OCI-LY1 (cell line): ENCODE data around the gene MS4A2.

Source experiments
- H2AFZ ChIP-seq: fragments of 200-600 bp; sonication (generic), shearing (Covaris generic); 2 replicates; pipeline ENCODE4 v1.6.0; 2014; ENCODE audit warnings: antibody characterized with exemption, mild to moderate bottlenecking, low read length
- H3F3A ChIP-seq: fragments of 200-600 bp; sonication (generic), shearing (Covaris generic); 2 replicates; pipeline ENCODE4 v1.6.0; 2014; ENCODE audit warnings: mild to moderate bottlenecking, antibody characterized with exemption, low read length, moderate library complexity; ENCODE audit not compliant: insufficient read depth
- H3K27ac ChIP-seq: fragments of 200-600 bp; sonication (generic); 2 replicates; pipeline ENCODE4 v1.5.1; 2014; ENCODE audit warnings: low read length, mixed run types, mild to moderate bottlenecking, low read depth; ENCODE audit not compliant: poor library complexity, severe bottlenecking
- H3K27me3 ChIP-seq: fragments of 200-600 bp; sonication (generic); 2 replicates; pipeline ENCODE4 v1.6.0; 2014; ENCODE audit warnings: antibody characterized with exemption, mild to moderate bottlenecking, low read length, moderate library complexity; ENCODE audit not compliant: insufficient read depth
- H3K36me3 ChIP-seq: fragments of 200-600 bp; sonication (generic); 2 replicates; pipeline ENCODE4 v1.6.1; 2014; ENCODE audit warnings: mild to moderate bottlenecking, antibody characterized with exemption, low read length, moderate library complexity, mixed read lengths; ENCODE audit not compliant: insufficient read depth
- H3K4me1 ChIP-seq: fragments of 200-600 bp; sonication (generic); 2 replicates; pipeline ENCODE4 v1.5.1; 2014; ENCODE audit warnings: mild to moderate bottlenecking, low read length, moderate library complexity; ENCODE audit not compliant: insufficient read depth, severe bottlenecking
- H3K4me2 ChIP-seq: fragments of 200-600 bp; sonication (generic), shearing (Covaris generic); 2 replicates; pipeline ENCODE4 v1.6.1; 2014; ENCODE audit warnings: low read length
- H3K4me3 ChIP-seq: fragments of 200-600 bp; sonication (generic); 2 replicates; pipeline ENCODE4 v1.5.1; 2014; ENCODE audit warnings: low read length, low read depth, mild to moderate bottlenecking, mixed read lengths; ENCODE audit not compliant: poor library complexity, severe bottlenecking
- H3K79me2 ChIP-seq: fragments of 200-600 bp; shearing (Covaris generic); 2 replicates; pipeline ENCODE4 v1.6.1; 2016; ENCODE audit warnings: mixed run types, low read length, mixed read lengths; ENCODE audit not compliant: insufficient read depth
- H3K9ac ChIP-seq: fragments of 200-600 bp; sonication (generic), shearing (Covaris generic); 2 replicates; pipeline ENCODE4 v1.6.1; 2014; ENCODE audit warnings: mild to moderate bottlenecking, low read length, mixed read lengths
- H3K9me2 ChIP-seq: fragments of 200-600 bp; sonication (generic), shearing (Covaris generic); 2 replicates; pipeline ENCODE4 v1.6.1; 2014; ENCODE audit warnings: low read depth, mild to moderate bottlenecking, low read length, mixed read lengths
- H3K9me3 ChIP-seq: fragments of 200-600 bp; shearing (Covaris generic); 2 replicates; pipeline ENCODE4 v1.6.1; 2014; ENCODE audit warnings: low read length, mixed read lengths
- H4K20me1 ChIP-seq: fragments of 200-600 bp; sonication (generic), shearing (Covaris generic); 2 replicates; pipeline ENCODE4 v1.6.0; 2016; ENCODE audit warnings: mild to moderate bottlenecking, low read length; ENCODE audit not compliant: insufficient read depth
- CTCF ChIP-seq: fragments of 200-600 bp; sonication (generic), shearing (Covaris generic); IDR thresholded peaks from 2 replicates; pipeline ENCODE4 v1.5.1; 2017; ENCODE audit warnings: mild to moderate bottlenecking, antibody characterized with exemption, low read length, moderate library complexity, mixed read lengths
- EZH2 ChIP-seq: fragments of 200-600 bp; sonication (generic), shearing (Covaris generic); IDR thresholded peaks from 2 replicates; pipeline ENCODE4 v1.8.0; 2017; ENCODE audit warnings: borderline replicate concordance, mixed run types, mild to moderate bottlenecking, antibody characterized with exemption, low read length, moderate library complexity, mixed read lengths

MS4A2 gene

GRCh38 chr11:60056349-60056969 is 32.0 kb upstream of the MS4A2 start, which contains the start of gene MS4A3:
MS4A3 (plus strand) TSS chr11:60056665; CDS start chr11:60061161, 4,496 bp downstream.
- Histone ChIP-seq H2AFZ (no peak within 1 kb of the TSS), H3K4me1 (no peaks in the 10 kb centered on the region), H3F3A (no peaks in the 10 kb centered on the region), H3K9me3 (no peaks in the 10 kb centered on the region), H3K36me3 (no peaks in the 10 kb centered on the region), H4K20me1 (no peaks in the 10 kb centered on the region), H3K27me3 (no peaks in the 10 kb centered on the region), H3K9ac (no peak within 1 kb of the TSS), H3K4me2 (no peak within 1 kb of the TSS), H3K4me3 (no peak within 1 kb of the TSS), H3K27ac (no peak within 1 kb of the TSS), H3K9me2 (no peaks in the 10 kb centered on the region), H3K79me2 (no peaks in the 10 kb centered on the region)
- TF ChIP-seq CTCF: no peak
- TF ChIP-seq EZH2: no peak

GRCh38 chr11:60059052-60059451 is 29.4 kb upstream of the MS4A2 start:
- no peaks in the 10 kb centered on the region for H3F3A ChIP-seq
- no peak overlapping the region for H3K4me2 ChIP-seq
- H3K27ac ChIP-seq: no peak overlapping the region
- no peak overlapping the region for H3K9ac ChIP-seq
- H3K4me1 ChIP-seq: no peaks in the 10 kb centered on the region
- no peaks in the 10 kb centered on the region for H4K20me1 ChIP-seq
- no peak overlapping the region for H2AFZ ChIP-seq
- no peaks in the 10 kb centered on the region for H3K27me3 ChIP-seq
- H3K4me3 ChIP-seq: no peak overlapping the region
- no peaks in the 10 kb centered on the region for H3K79me2 ChIP-seq
- no peaks in the 10 kb centered on the region for H3K36me3 ChIP-seq
- no peaks in the 10 kb centered on the region for H3K9me3 ChIP-seq
- H3K9me2 ChIP-seq: no peaks in the 10 kb centered on the region
- TF ChIP-seq EZH2 (no peak), CTCF (no peak)

- Histone ChIP-seq H3K9me2 (no peaks in the 10 kb centered on the region), H3K9me3 (no peaks in the 10 kb centered on the region), H3K79me2 (no peaks in the 10 kb centered on the region), H3K4me1 (no peaks in the 10 kb centered on the region), H3K27ac (no peak overlapping the region), H3K27me3 (no peaks in the 10 kb centered on the region), H3F3A (no peaks in the 10 kb centered on the region), H4K20me1 (no peaks in the 10 kb centered on the region), H3K9ac (no peak overlapping the region), H2AFZ (no peak overlapping the region), H3K4me3 (no peak overlapping the region), H3K36me3 (no peaks in the 10 kb centered on the region), H3K4me2 (no peak overlapping the region)
- TF ChIP-seq CTCF (no peak), EZH2 (no peak)
These were observed 28.8 kb upstream of the MS4A2 start for GRCh38 chr11:60059521-60060240.
